Activated T-cell treated with anti-CD3 and anti-CD28 coated beads, Interleukin-2, amount 50 U/mL, for 48 hours (primary cell): ENCODE data around the gene SLC9A2.

Experiments
- DNase-seq, 2 experiments: peaks; one replicate each; pipeline ENCODE4 v3.0.0-alpha.2; 2020

Gene SLC9A2

DNA sequence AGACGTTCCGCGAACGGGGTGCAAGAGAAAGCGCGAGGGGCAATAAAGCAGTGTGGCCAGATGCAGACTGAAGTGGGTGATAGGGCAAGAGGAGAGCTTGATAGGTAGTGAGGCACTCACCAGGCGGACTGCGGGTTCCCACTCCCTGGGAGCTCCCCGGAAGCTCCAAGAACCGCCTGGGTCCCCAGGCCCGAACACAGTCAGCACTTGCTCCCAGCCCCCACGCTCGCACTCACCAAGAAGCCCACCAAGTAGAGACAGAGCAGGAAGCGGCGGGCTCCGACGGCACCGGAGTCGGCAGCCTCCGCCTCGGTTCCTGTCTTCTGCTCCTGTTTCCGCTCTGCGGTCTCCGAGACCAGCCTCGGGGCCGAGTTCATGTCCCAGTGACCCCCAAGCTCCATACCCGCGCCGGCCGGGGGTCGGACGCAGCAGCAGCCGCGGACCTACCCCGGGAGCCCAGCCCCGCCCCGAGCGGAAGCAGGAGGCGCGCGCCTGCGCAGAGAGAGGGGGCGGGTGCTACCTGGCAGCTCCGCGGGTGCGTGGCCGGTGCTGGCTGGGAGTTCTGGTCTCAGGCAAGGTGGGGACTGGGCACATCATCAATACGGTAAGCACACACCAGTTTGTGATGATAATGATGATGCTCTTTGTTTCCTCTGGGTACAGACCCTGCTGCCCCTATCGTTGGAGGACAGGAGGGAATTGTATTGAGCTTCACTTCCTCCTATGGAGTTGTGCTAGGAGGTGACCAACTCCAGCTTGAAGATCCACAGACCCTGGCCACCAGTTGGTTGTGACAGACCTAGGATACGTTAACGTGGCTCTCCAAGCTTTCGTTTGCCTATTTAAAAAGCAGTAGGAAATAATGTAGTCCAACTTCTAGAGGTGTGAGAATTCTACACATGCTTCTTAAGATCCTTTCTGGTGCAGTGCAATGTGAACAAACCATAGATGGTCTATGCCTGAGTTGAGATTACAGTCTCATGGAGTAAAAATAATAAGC is 117.4 kb downstream of the SLC9A2 start:
- DNase-seq = peak; percentile 86 to 91

GRCh38 chr2:102737431-102737830 is 118.1 kb downstream of the SLC9A2 start:
- no peak for DNase-seq

GRCh38 chr2:102743259-102743658 is 123.9 kb downstream of the SLC9A2 start:
- no peak for DNase-seq

DNA sequence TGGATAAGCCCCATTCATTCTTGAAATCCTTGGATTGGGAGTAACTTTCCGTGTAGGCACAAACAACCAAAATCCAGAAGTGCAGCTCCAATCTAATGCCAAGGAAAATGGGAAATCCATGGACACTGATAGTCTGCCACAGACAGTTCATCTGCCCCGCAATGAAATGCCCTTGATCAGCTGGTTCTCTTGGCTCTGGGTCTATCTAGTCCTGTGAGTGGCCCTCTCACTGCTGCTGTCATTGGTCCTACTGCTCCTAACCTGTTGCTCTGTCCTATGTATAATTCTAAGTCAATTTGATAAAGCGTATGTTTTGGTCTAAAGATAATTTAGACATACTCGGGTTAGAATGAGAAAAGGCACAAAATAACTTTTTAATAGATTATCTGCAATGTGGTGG is 128.8 kb downstream of the SLC9A2 start:
- DNase-seq = no peak

- no peak for DNase-seq
Observed at GRCh38 chr2:102749938-102750337, 130.6 kb downstream of the SLC9A2 start.

GRCh38 chr2:102753563-102754159 is 134.3 kb downstream of the SLC9A2 start:
- peak in 1 of 2 experiments; percentile 21 for DNase-seq

DNA sequence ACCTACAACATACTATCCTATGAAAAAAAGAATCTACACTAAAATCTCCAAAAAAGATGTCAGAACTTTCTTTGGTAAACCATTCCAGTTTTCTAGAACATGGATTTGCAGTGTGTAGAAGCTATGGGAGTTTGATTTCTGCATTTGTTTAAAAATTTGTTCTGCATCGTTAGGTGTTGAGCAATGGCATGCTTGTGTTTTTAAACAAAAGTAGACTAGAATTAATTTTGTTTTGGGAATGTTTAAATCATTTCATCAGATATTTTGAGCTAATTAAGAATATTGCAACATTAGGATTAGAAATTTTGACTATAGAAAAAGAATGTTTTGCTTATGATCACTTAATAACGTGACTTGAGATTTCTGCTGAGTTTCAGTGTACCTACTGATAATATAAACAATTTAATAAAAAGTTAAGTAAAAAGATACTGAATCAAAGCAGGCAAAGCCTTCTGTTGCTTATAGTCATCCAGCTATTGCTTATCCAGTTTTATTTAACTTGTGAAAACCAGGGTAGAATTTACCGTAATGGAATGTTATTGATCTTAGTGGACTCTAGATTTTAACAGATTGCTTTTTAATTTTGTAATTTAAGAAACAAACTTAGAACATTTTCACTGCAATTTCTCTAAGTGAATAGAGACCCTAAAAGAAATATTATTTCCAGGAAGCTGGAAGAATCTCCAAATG is 135.2 kb downstream of the SLC9A2 start:
- DNase-seq = no peak

GRCh38 chr2:102755284-102755683 is 135.9 kb downstream of the SLC9A2 start:
- no peak for DNase-seq

DNA sequence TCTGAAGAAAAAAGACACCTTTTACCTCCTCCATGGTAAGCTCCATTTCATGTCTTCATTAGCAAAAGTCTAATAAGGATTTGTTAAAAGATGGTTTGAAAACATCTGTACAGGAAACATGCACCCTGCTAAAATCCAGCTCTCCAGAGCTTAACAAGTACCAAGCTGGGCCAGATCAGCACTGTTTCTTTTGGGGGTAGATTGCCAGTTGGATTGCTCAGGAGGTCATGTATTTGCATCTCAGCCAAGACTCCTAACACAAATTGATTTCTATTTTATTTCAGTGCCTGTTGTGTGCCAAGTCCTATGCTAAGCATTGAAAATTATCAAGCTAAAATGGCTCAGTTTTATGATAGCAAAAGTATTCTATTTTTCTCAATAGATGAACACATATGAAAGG is 139.1 kb downstream of the SLC9A2 start:
- no peak for DNase-seq
